IMR-90 (cell line): ENCODE data around the gene ACKR2.

Experiments used
- FOS ChIP-seq: fragments of 150-350 bp; IDR thresholded peaks from 2 replicates; pipeline ENCODE4 v1.6.1; 2016; ENCODE audit warnings: low read depth, low read length
- POLR2A ChIP-seq: IDR thresholded peaks from 2 replicates; pipeline ENCODE4 v1.6.1; 2012; ENCODE audit warnings: mild to moderate bottlenecking, low read depth, low read length
- RCOR1 ChIP-seq: IDR thresholded peaks from 2 replicates; pipeline ENCODE4 v1.6.1; 2012; ENCODE audit warnings: mild to moderate bottlenecking, low read length, improper control_type of control experiment; ENCODE audit not compliant: insufficient replicate concordance
- RFX5 ChIP-seq: IDR thresholded peaks from 2 replicates; pipeline ENCODE4 v1.8.0; 2012; ENCODE audit warnings: low read depth, mild to moderate bottlenecking, low read length, moderate library complexity
- SMC3 ChIP-seq: fragments of 150-350 bp; IDR thresholded peaks from 2 replicates; pipeline ENCODE4 v1.6.1; 2016; ENCODE audit warnings: low read depth, mild to moderate bottlenecking, antibody characterized with exemption, low read length, moderate library complexity
- TF ChIP-seq, protein P1 (sequence below): conservative IDR thresholded peaks from 2 replicates; pipeline ENCODE4 v1.5.1; 2012; ENCODE audit warnings: mild to moderate bottlenecking, low read depth, low read length, improper control_type of control experiment

DNA sequence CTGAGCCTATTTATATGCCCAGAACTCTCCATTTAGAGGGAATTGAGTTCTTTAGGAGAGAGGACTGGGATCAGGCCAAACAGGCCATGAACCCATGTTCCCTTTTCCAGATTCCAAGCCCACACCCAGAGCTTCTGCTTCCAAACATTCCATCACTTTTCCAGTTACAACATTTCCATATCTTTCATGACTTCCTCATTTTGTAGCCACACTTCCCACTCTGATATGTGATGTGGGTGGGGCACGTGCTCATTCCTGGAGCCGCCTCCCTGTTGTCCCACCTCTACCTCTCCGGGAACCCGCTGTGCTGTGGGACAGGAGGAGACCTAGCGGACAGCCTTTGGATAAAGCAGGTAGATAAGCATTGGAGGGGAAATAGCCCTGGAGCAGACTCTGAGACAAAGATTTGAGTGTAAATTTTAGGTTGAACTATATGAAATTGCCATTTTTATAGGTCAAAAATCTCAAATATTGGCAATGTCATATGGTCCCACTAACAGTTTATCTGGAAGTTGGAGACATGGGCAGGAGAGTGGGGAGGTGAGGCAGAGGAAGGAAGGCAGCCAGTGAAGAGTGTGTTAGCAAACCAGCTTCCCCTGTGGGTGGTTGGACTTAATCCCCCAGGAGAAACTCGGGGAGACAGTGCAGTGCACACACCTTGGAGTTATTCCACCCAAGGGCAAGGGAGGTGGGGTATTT lies 34.6 kb downstream of the ACKR2 start:
- TF ChIP-seq, protein P1, sequence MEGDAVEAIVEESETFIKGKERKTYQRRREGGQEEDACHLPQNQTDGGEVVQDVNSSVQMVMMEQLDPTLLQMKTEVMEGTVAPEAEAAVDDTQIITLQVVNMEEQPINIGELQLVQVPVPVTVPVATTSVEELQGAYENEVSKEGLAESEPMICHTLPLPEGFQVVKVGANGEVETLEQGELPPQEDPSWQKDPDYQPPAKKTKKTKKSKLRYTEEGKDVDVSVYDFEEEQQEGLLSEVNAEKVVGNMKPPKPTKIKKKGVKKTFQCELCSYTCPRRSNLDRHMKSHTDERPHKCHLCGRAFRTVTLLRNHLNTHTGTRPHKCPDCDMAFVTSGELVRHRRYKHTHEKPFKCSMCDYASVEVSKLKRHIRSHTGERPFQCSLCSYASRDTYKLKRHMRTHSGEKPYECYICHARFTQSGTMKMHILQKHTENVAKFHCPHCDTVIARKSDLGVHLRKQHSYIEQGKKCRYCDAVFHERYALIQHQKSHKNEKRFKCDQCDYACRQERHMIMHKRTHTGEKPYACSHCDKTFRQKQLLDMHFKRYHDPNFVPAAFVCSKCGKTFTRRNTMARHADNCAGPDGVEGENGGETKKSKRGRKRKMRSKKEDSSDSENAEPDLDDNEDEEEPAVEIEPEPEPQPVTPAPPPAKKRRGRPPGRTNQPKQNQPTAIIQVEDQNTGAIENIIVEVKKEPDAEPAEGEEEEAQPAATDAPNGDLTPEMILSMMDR = no peak
- TF ChIP-seq SMC3 (no peak), POLR2A (no peak), RCOR1 (no peak), FOS (no peak), RFX5 (no peak)
